Bronchial epithelial cell (primary cell): Measurements from ENCODE around the gene EED. TPM values are rescaled to one million over a fixed set of nuclear protein-coding genes. Genes with fewer than 3 reads are reported as not detected.

Source experiments
- DNase-seq: peaks from one replicate; pipeline ENCODE4 v3.0.0-alpha.2; 2010; ENCODE audit warnings: low read depth
- FAIRE-seq: peaks from 2 replicates; lab custom pipeline; 2011; peaks lifted over from hg19 to GRCh38; lab: Jason Lieb, UNC
- H3K27me3 ChIP-seq: 2 replicates; pipeline ENCODE4 v1.5.1; 2011; ENCODE audit warnings: low read length; ENCODE audit not compliant: control insufficient read depth, insufficient read depth
- H3K36me3 ChIP-seq: 2 replicates; pipeline ENCODE4 v1.5.1; 2011; ENCODE audit warnings: low read length; ENCODE audit not compliant: control insufficient read depth, insufficient read depth
- H3K4me3 ChIP-seq: 2 replicates; pipeline ENCODE4 v1.5.1; 2011; ENCODE audit warnings: mild to moderate bottlenecking, low read depth, low read length, control low read depth
- CTCF ChIP-seq: IDR thresholded peaks from 2 replicates; pipeline ENCODE4 v1.5.1; 2011; ENCODE audit warnings: mild to moderate bottlenecking, moderate library complexity, low read length, control low read depth, inconsistent platforms; ENCODE audit not compliant: insufficient read depth, severe bottlenecking
- total RNA-seq: library from RNA; depleted of rRNA; stranded (reverse); fragments of >200 nt; gene quantifications from 2 replicates; pipeline ENCODE4 v1.2.1, GENCODE V29; 2014

Gene EED
- total RNA-seq, 1 donor from 2014 or later = 13.7 TPM

- Histone ChIP-seq H3K36me3 (no peaks in the 10 kb centered on the region), H3K27me3 (no peaks in the 10 kb centered on the region), H3K4me3 (no peak overlapping the region)
- FAIRE-seq (no peak), DNase-seq (no peak)
- no peak for TF ChIP-seq CTCF
Measured at GRCh38 chr11:86210898-86211297, 33.7 kb upstream of the EED start.

- FAIRE-seq (no peak), DNase-seq (peak; percentile 62)
- H3K4me3 ChIP-seq = no peak overlapping the region
Measured at GRCh38 chr11:86211619-86212018, 32.9 kb upstream of the EED start.

GRCh38 chr11:86212019-86212611 is 32.4 kb upstream of the EED start:
- H3K27me3 ChIP-seq = no peaks in the 10 kb centered on the region
- FAIRE-seq = no peak
- DNase-seq = peak; percentile 18
- TF ChIP-seq CTCF = no peak
- no peaks in the 10 kb centered on the region for H3K36me3 ChIP-seq
- H3K4me3 ChIP-seq = no peak overlapping the region

More at GRCh38 chr11:86211619-86212018, 32.9 kb upstream of the EED start:
- no peaks in the 10 kb centered on the region for H3K27me3 ChIP-seq
- no peaks in the 10 kb centered on the region for H3K36me3 ChIP-seq
- TF ChIP-seq CTCF = no peak

GRCh38 chr11:86214710-86215109 is 29.8 kb upstream of the EED start:
- peak; percentile 22 for TF ChIP-seq CTCF
- no peaks in the 10 kb centered on the region for H3K27me3 ChIP-seq
- H3K4me3 ChIP-seq = no peak overlapping the region
- DNase-seq (peak; percentile 63), FAIRE-seq (no peak)
- no peaks in the 10 kb centered on the region for H3K36me3 ChIP-seq

GRCh38 chr11:86218125-86219084 is 26.1 kb upstream of the EED start:
- peak; percentile 89 for TF ChIP-seq CTCF
- Histone ChIP-seq H3K4me3 (no peak overlapping the region), H3K27me3 (no peaks in the 10 kb centered on the region), H3K36me3 (no peaks in the 10 kb centered on the region)
- FAIRE-seq (no peak), DNase-seq (peak; percentile 66)
